Caco-2 (cell line): Measurements from ENCODE around the gene RDH11. TPM values are rescaled to one million over a fixed set of nuclear protein-coding genes. Genes with fewer than 3 reads are reported as not detected.

Source experiments
- BruUV-seq: library from RNA; stranded (reverse); fragments of 400-500 nt; replicated peaks from 2 replicates; lab custom pipeline; 2021; lab: Mats Ljungman, UMichigan
- CTCF ChIA-PET: fragments of 300-600 bp; sonication (Branson Sonifier 250); formaldehyde crosslinking; loops from one replicate; lab custom pipeline; 2022; ENCODE audit warnings: antibody characterized with exemption; lab: Charles Lee
- POLR2A ChIA-PET: fragments of 300-600 bp; sonication (Branson Sonifier 250); formaldehyde crosslinking; loops from one replicate; lab custom pipeline; 2022; ENCODE audit warnings: antibody characterized with exemption; lab: Charles Lee
- DNase-seq, 2 experiments: peaks; one replicate each; pipeline versions ENCODE4 v3.0.0 to v3.0.0-alpha.2; 2020 to 2022
- H3K27me3 ChIP-seq: replicated peaks from 2 replicates; pipeline ENCODE4 v1.6.0; 2011; ENCODE audit warnings: low read length; ENCODE audit not compliant: control insufficient read depth, insufficient read depth
- H3K36me3 ChIP-seq: 2 replicates; pipeline ENCODE4 v1.5.1; 2011; ENCODE audit warnings: low read length; ENCODE audit not compliant: control insufficient read depth, insufficient read depth
- H3K4me1 ChIP-seq: fragments of 250-450 bp; sonication (Bioruptor Pico); 2 replicates; pipeline ENCODE4 v1.5.1; 2020; ENCODE audit warnings: mild to moderate bottlenecking
- H3K4me3 ChIP-seq: 2 replicates; pipeline ENCODE4 v1.5.1; 2011; ENCODE audit warnings: low read depth, mild to moderate bottlenecking, control low read depth, low read length
- H3K9me3 ChIP-seq: fragments of 250-450 bp; sonication (Bioruptor Pico); 2 replicates; pipeline ENCODE4 v1.5.1; 2020; ENCODE audit warnings: mild to moderate bottlenecking, moderate library complexity
- H3K27ac Mint-ChIP-seq: one replicate; pipeline ENCODE4 v1.8.0; 2022; ENCODE audit warnings: mixed read lengths; ENCODE audit not compliant: unreplicated experiment
- H3K27me3 Mint-ChIP-seq: one replicate; pipeline ENCODE4 v1.8.0; 2022; ENCODE audit warnings: mixed read lengths; ENCODE audit not compliant: insufficient read depth, unreplicated experiment
- H3K36me3 Mint-ChIP-seq: one replicate; pipeline ENCODE4 v1.8.0; 2022; ENCODE audit warnings: mild to moderate bottlenecking, mixed read lengths; ENCODE audit not compliant: insufficient read depth, unreplicated experiment
- H3K4me1 Mint-ChIP-seq: one replicate; pipeline ENCODE4 v1.8.0; 2022; ENCODE audit warnings: low read depth, mixed read lengths; ENCODE audit not compliant: unreplicated experiment
- H3K4me3 Mint-ChIP-seq: one replicate; pipeline ENCODE4 v1.8.0; 2022; ENCODE audit warnings: mild to moderate bottlenecking, moderate library complexity, mixed read lengths; ENCODE audit not compliant: unreplicated experiment
- H3K9me3 Mint-ChIP-seq: one replicate; pipeline ENCODE4 v1.8.0; 2022; ENCODE audit warnings: mixed read lengths; ENCODE audit not compliant: unreplicated experiment
- CTCF ChIP-seq, 2 experiments: fragments of 200-600 bp in 1 of 2; IDR thresholded peaks; 1 replicate in 1 of 2; 2 replicates in 1 of 2; pipeline versions ENCODE4 v1.5.1 to v1.8.0; 2011 to 2022; ENCODE audit warnings: antibody characterized with exemption in 1 of 2, control low read depth in 1 of 2, inconsistent platforms in 1 of 2, low read depth in 1 of 2, low read length in 1 of 2, mild to moderate bottlenecking in 1 of 2, moderate library complexity in 1 of 2; ENCODE audit not compliant: insufficient read depth in 1 of 2, severe bottlenecking in 1 of 2, unreplicated experiment in 1 of 2
- intact Hi-C: fragments of 100-400 bp; cut with micrococcal nuclease; formaldehyde crosslinking; loops from one replicate; pipeline ENCODE4 v1.10.0; 2022; ENCODE audit not compliant: unreplicated experiment
- total RNA-seq: library from RNA; stranded (reverse); gene quantifications from 2 replicates; pipeline ENCODE4 v1.2.3, GENCODE V29; 2022

RDH11 gene
- total RNA-seq, 1 experiment from 2014 or later: 83.1 TPM

- no TSS peak for BruUV-seq
- intact Hi-C loops: no loop called here
- Histone ChIP-seq H3K4me1 (0 out of 2 replicates have a peak, but pooled peaks cover 7% of the 10 kb centered on the region), H3K9me3 (no peaks in the 10 kb centered on the region), H3K27me3 (no peaks in the 10 kb centered on the region), H3K36me3 (no peaks in the 10 kb centered on the region), H3K4me3 (no peak overlapping the region)
- Mint-ChIP-seq H3K4me3 (no peak overlapping the region), H3K9me3 (no peaks in the 10 kb centered on the region), H3K27ac (no peak overlapping the region), H3K27me3 (no peaks in the 10 kb centered on the region), H3K4me1 (peaks cover 6% of the 10 kb centered on the region), H3K36me3 (peaks cover 17% of the 10 kb centered on the region)
- TF ChIP-seq CTCF (IDR thresholded peaks at IDR 0.05; ENCODE audit: insufficient read depth in 1 of 2, low read depth in 1 of 2, low read length in 1 of 2, severe bottlenecking in 1 of 2, unreplicated experiment in 1 of 2): no peak
- no peak for DNase-seq
- CTCF ChIA-PET: no interaction called here
- POLR2A ChIA-PET: no interaction called here
These were observed 2.6 kb upstream of the RDH11 start for GRCh38 chr14:67698179-67698578.

GRCh38 chr14:67697006-67697405, 1.4 kb upstream of the RDH11 start:
- Mint-ChIP-seq H3K27ac (no peak overlapping the region), H3K9me3 (no peaks in the 10 kb centered on the region), H3K27me3 (no peaks in the 10 kb centered on the region), H3K4me3 (no peak overlapping the region), H3K4me1 (peaks cover 6% of the 10 kb centered on the region), H3K36me3 (peaks cover 23% of the 10 kb centered on the region)
- no peaks in the 10 kb centered on the region for H3K9me3 ChIP-seq
- DNase-seq: no peak
- H3K36me3 ChIP-seq: no peaks in the 10 kb centered on the region
- intact Hi-C loops: no loop called here
- H3K4me1 ChIP-seq: 0 out of 2 replicates have a peak, but pooled peaks cover 7% of the 10 kb centered on the region
- POLR2A ChIA-PET: no interaction called here
- BruUV-seq: no TSS peak
- CTCF ChIA-PET: no interaction called here
- TF ChIP-seq CTCF (IDR thresholded peaks at IDR 0.05; ENCODE audit: insufficient read depth in 1 of 2, low read depth in 1 of 2, low read length in 1 of 2, severe bottlenecking in 1 of 2, unreplicated experiment in 1 of 2): no peak
- H3K27me3 ChIP-seq: no peaks in the 10 kb centered on the region
- H3K4me3 ChIP-seq: no peak overlapping the region

GRCh38 chr14:67694791-67695393, 672 bp downstream of the RDH11 start:
- POLR2A ChIA-PET: interaction anchor here (0.6 to 1.8 kb wide), 9 partner anchors 9 to 161 kb away, joined by 3 to 15 read pairs (median 5); partner anchors contain the start of genes PIGH and ZFYVE26
- 0 out of 2 replicates have a peak, but pooled peaks cover 7% of the 10 kb centered on the region for H3K4me1 ChIP-seq
- DNase-seq: peak; percentile 87 to 91
- Mint-ChIP-seq H3K27me3 (no peaks in the 10 kb centered on the region), H3K36me3 (peaks cover 43% of the 10 kb centered on the region), H3K9me3 (no peaks in the 10 kb centered on the region), H3K4me3 (peak overlapping the region; percentile 100), H3K4me1 (peaks cover 6% of the 10 kb centered on the region), H3K27ac (peak overlapping the region; percentile 99)
- TSS peak; percentile 100 for BruUV-seq
- intact Hi-C loops: loop anchor here (1.0 to 2.0 kb wide), 2 partner anchors 21 to 76 kb away; partner anchors contain the start of genes ARG2 and VTI1B
- peak overlapping the region; percentile 50 for H3K4me3 ChIP-seq
- no peaks in the 10 kb centered on the region; the same call in 1 of the 2 replicates for H3K36me3 ChIP-seq
- CTCF ChIA-PET: interaction anchor here (0.6 to 2.2 kb wide), 9 partner anchors 10 to 114 kb away, joined by 3 to 16 read pairs (median 3); partner anchors contain the start of genes PIGH and VTI1B
- no peaks in the 10 kb centered on the region for H3K9me3 ChIP-seq
- H3K27me3 ChIP-seq: no peaks in the 10 kb centered on the region
- TF ChIP-seq CTCF (IDR thresholded peaks at IDR 0.05; ENCODE audit: insufficient read depth in 1 of 2, low read depth in 1 of 2, low read length in 1 of 2, severe bottlenecking in 1 of 2, unreplicated experiment in 1 of 2): no peak
